Activated naive CD4-positive, alpha-beta T cell treated with anti-CD3 and anti-CD28 coated beads for 36 hours (primary cell): Measurements from ENCODE around the gene PLA2G10. TPM values are rescaled to one million over a fixed set of nuclear protein-coding genes. Genes with fewer than 3 reads are reported as not detected.
"Not testable (repeated sequence)": the region's sequence is repeated elsewhere in the genome, so short reads cannot be mapped to it uniquely, and the experiment has no call there.

Source experiments
- CTCF ChIA-PET: fragments of 350-600 bp; sonication (Branson Sonifier 250); formaldehyde crosslinking; loops from one replicate; lab custom pipeline; 2021; ENCODE audit warnings: antibody characterized with exemption; lab: Charles Lee
- DNase-seq: peaks from one replicate; pipeline ENCODE4 v3.0.0-alpha.2; 2020
- H3K27ac Mint-ChIP-seq: one replicate; pipeline ENCODE4 v1.8.0; 2021; ENCODE audit warnings: mild to moderate bottlenecking, mixed read lengths
- H3K27me3 Mint-ChIP-seq: one replicate; pipeline ENCODE4 v1.8.0; 2021; ENCODE audit warnings: low read depth, mixed read lengths
- H3K36me3 Mint-ChIP-seq: one replicate; pipeline ENCODE4 v1.8.0; 2021; ENCODE audit warnings: low read depth, mixed read lengths
- H3K4me1 Mint-ChIP-seq: one replicate; pipeline ENCODE4 v1.8.0; 2021; ENCODE audit warnings: low read depth, mixed read lengths
- H3K4me3 Mint-ChIP-seq: one replicate; pipeline ENCODE4 v1.8.0; 2021; ENCODE audit warnings: mild to moderate bottlenecking, moderate library complexity, mixed read lengths
- H3K9me3 Mint-ChIP-seq: one replicate; pipeline ENCODE4 v1.8.0; 2021; ENCODE audit warnings: mixed read lengths
- intact Hi-C: fragments of 100-400 bp; cut with micrococcal nuclease; formaldehyde crosslinking; loops from one replicate; pipeline ENCODE4 v1.15.1; 2023
- total RNA-seq, 2 experiments: library from RNA; stranded (reverse); gene quantifications; one replicate each; pipeline ENCODE4 v1.2.3, GENCODE V29; 2021

PLA2G10 gene
- total RNA-seq, 2 experiments from 2014 or later: not detected

GRCh38 chr16:14641926-14642325 lies 52.2 kb downstream of the PLA2G10 start:
- peaks cover 16% of the 10 kb centered on the region for H3K36me3 Mint-ChIP-seq
- DNase-seq: no peak
- H3K4me3 Mint-ChIP-seq: no peak overlapping the region
- H3K9me3 Mint-ChIP-seq: no peaks in the 10 kb centered on the region
- H3K27me3 Mint-ChIP-seq: no peaks in the 10 kb centered on the region
- intact Hi-C loops: no loop called here
- CTCF ChIA-PET: no interaction called here
- H3K4me1 Mint-ChIP-seq: peaks cover 23% of the 10 kb centered on the region
- peak overlapping the region; percentile 31 for H3K27ac Mint-ChIP-seq

GRCh38 chr16:14641206-14641605 lies 52.9 kb downstream of the PLA2G10 start:
- H3K27me3 Mint-ChIP-seq: no peaks in the 10 kb centered on the region
- peaks cover 16% of the 10 kb centered on the region for H3K36me3 Mint-ChIP-seq
- no peak overlapping the region for H3K4me3 Mint-ChIP-seq
- H3K27ac Mint-ChIP-seq: no peak overlapping the region
- CTCF ChIA-PET: no interaction called here
- intact Hi-C loops: no loop called here
- peaks cover 30% of the 10 kb centered on the region for H3K4me1 Mint-ChIP-seq
- DNase-seq: no peak
- no peaks in the 10 kb centered on the region for H3K9me3 Mint-ChIP-seq

DNA sequence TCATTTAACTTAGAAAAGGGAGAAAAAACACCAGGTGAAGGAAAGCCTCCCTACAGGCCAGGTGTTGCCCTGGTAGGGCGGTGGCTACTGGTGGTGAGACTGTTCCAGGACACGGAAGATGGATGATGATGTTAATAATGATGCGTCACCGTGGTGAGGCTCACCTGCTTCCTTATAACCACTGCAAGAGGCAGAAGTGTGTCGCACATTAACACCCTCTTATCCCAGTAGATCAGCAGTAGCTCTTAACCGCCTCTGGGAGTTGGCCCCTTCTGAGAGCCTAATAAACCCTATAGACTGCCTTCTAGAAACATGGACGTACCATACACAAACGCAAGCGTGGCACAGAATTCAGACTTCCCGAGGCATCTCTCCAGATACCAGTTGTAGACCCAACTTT lies 53.6 kb downstream of the PLA2G10 start:
- no peaks in the 10 kb centered on the region for H3K9me3 Mint-ChIP-seq
- intact Hi-C loops: no loop called here
- DNase-seq: no peak
- H3K4me3 Mint-ChIP-seq: no peak overlapping the region
- H3K27me3 Mint-ChIP-seq: no peaks in the 10 kb centered on the region
- peaks cover 14% of the 10 kb centered on the region for H3K36me3 Mint-ChIP-seq
- peaks cover 35% of the 10 kb centered on the region for H3K4me1 Mint-ChIP-seq
- CTCF ChIA-PET: no interaction called here
- H3K27ac Mint-ChIP-seq: peak overlapping the region; percentile 56

DNA sequence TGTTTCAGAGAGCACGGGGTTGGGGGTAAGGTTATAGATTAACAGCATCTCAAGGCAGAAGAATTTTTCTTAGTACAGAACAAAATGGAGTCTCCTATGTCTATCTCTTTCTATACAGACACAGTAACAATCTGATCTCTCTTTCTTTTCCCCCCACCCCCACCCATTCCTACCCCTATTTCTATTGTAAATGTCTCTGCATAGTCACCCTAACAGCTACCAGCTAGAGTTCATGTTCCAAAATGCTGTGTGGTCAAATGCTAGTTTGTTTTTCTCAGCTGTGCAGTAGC lies 57.2 kb downstream of the PLA2G10 start:
- intact Hi-C loops, H3K27ac Mint-ChIP-seq: not testable (repeated sequence)
- peaks cover 14% of the 10 kb centered on the region for H3K36me3 Mint-ChIP-seq

GRCh38 chr16:14636179-14636950 lies 57.7 kb downstream of the PLA2G10 start:
- H3K27me3 Mint-ChIP-seq, intact Hi-C loops, DNase-seq, H3K4me3 Mint-ChIP-seq, H3K9me3 Mint-ChIP-seq: not testable (repeated sequence)
- H3K27ac Mint-ChIP-seq: peak overlapping the region; percentile 34
- H3K4me1 Mint-ChIP-seq: peaks cover 50% of the 10 kb centered on the region
- CTCF ChIA-PET: interaction anchor here (0.7 kb wide), 1 partner anchor 10 kb away, joined by 5 read pairs; no protein-coding TSS in a partner anchor
- peaks cover 14% of the 10 kb centered on the region for H3K36me3 Mint-ChIP-seq

More for the DNA sequence above, 57.2 kb downstream of the PLA2G10 start:
- not testable (repeated sequence) for H3K9me3 Mint-ChIP-seq, DNase-seq, H3K27me3 Mint-ChIP-seq, H3K4me3 Mint-ChIP-seq
- CTCF ChIA-PET: interaction anchor here (0.7 kb wide), 1 partner anchor 9 kb away, joined by 5 read pairs; no protein-coding TSS in a partner anchor
- H3K4me1 Mint-ChIP-seq: peaks cover 47% of the 10 kb centered on the region

DNA sequence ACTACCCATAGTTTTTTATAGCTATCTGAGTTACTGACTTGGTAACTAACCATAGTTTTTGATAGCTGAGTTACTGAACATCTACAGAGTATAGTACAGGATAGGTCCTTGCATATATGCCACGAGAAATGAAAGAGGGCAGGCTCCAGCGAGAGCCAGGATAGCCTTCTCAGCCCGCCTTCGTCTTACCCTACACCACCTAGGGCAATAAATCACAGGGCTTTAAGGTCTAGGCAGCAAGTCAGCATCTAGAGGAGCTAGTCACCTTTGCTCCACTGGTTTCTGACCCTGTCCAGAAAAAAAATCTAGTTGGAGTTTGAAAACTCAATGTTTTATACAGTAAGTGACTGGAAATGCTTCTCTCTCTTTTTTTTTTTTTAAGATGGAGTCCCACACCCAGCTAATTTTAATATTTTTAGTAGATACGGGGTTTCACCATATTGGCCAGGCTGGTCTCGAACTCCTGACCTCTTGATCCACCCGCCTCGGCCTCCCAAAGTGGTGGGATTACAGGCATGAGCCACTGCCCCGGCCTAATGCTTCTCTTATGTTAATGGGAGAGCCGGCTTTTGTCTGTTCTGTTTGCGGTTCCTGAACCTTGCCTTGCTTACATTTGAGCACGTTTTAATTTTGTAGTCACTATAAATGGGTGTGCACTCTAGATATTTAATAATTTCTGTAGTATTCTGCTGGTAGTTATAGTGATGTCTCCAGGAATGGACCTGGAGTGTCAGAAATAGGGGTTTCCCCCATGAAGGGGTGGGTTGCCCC lies 58.5 kb downstream of the PLA2G10 start:
- Mint-ChIP-seq H3K4me1 (peaks cover 51% of the 10 kb centered on the region), H3K4me3 (no peak overlapping the region), H3K36me3 (peaks cover 9% of the 10 kb centered on the region), H3K9me3 (no peaks in the 10 kb centered on the region), H3K27ac (peak overlapping the region; percentile 34), H3K27me3 (no peaks in the 10 kb centered on the region)
- intact Hi-C loops: no loop called here
- CTCF ChIA-PET: interaction anchor here (0.6 kb wide), 1 partner anchor 10 kb away, joined by 3 read pairs; no protein-coding TSS in a partner anchor
- DNase-seq: no peak

DNA sequence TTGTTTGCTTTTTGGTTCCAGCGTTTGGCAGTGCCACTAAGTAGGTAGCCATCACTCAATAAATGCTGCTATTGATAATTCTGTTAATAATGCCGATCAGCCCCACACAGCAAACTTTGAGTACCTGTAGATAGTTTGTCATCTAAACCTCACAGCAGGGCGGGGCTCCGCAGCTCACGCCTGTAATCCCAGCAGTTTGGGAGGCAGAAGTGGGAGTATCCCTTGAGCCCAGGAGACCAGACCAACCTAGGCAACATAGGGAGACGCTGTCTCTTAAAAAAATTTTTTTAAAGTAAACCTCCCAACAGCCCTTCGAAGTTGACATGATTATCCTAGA lies 59.8 kb downstream of the PLA2G10 start:
- CTCF ChIA-PET: interaction anchor here (0.6 kb wide), 1 partner anchor 9 kb away, joined by 4 read pairs; no protein-coding TSS in a partner anchor
- H3K4me3 Mint-ChIP-seq: peak overlapping the region; percentile 100
- H3K27me3 Mint-ChIP-seq: no peaks in the 10 kb centered on the region
- peaks cover 47% of the 10 kb centered on the region for H3K4me1 Mint-ChIP-seq
- DNase-seq: no peak
- no peaks in the 10 kb centered on the region for H3K9me3 Mint-ChIP-seq
- intact Hi-C loops: loop anchor here (1.0 to 5.0 kb wide), 7 partner anchors 24 to 1328 kb away; no protein-coding TSS in a partner anchor
- H3K36me3 Mint-ChIP-seq: peaks cover 8% of the 10 kb centered on the region
- H3K27ac Mint-ChIP-seq: no peak overlapping the region

- Mint-ChIP-seq H3K4me3 (peak within 1 kb of the TSS; percentile 100), H3K4me1 (peaks cover 57% of the 10 kb centered on the region), H3K27me3 (no peaks in the 10 kb centered on the region), H3K9me3 (no peaks in the 10 kb centered on the region), H3K36me3 (peaks cover 5% of the 10 kb centered on the region), H3K27ac (peak within 1 kb of the TSS; percentile 96)
- CTCF ChIA-PET: interaction anchor here (0.7 kb wide), 2 partner anchors 383 to 713 kb away, joined by 3 to 4 read pairs; partner anchors contain the start of gene ERCC4
- peak; percentile 98 for DNase-seq
- intact Hi-C loops: loop anchor here (5.0 kb wide), 6 partner anchors 326 to 1329 kb away; no protein-coding TSS in a partner anchor
These were observed 61.2 kb downstream of the PLA2G10 start, which contains the start of gene BFAR for GRCh38 chr16:14632693-14633569. Gene BFAR, plus strand, starts transcription at chr16:14632951. Its CDS starts 11,396 bp downstream, at chr16:14644347.

DNA sequence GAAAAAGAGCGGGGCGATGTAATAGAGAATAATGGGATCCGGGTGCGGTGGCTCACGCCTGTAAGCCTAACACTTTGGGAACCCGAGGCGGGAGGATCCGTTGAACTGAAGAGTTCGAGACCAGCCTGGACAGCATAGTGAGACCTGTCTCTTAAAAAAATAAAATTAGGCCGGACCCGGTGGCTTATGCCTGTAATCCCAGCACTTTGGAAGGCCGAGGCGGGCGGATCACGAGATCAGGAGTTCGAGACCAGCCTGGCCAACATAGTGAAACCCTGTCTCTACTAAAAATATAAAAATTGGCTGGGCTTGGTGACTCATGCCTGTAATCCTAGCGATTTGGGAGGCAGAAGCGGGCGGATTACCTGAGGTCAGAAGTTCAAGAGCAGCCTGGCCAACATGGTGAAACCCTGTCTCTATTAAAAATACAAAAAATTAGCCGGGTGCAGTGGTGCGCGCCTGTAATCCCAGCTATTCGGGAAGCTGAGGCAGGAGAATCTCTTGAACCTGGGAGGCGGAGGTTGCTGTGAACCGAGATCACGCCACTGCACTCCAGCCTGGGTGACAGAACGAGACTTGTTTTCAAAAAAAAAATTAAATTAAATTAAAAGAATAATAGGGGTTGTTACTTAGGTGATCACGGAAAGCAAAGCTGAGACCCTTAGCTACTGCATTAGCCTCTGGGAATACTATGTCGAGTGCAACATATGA lies 63.3 kb downstream of the PLA2G10 start:
- peaks cover 46% of the 10 kb centered on the region for H3K4me1 Mint-ChIP-seq
- H3K27me3 Mint-ChIP-seq, H3K9me3 Mint-ChIP-seq, DNase-seq, CTCF ChIA-PET: not testable (repeated sequence)
- H3K36me3 Mint-ChIP-seq: peaks cover 18% of the 10 kb centered on the region
- intact Hi-C loops: loop anchor here (1.0 to 5.0 kb wide), 7 partner anchors 276 to 1332 kb away; no protein-coding TSS in a partner anchor
- peak overlapping the region; percentile 88 for H3K4me3 Mint-ChIP-seq
- peak overlapping the region; percentile 96 for H3K27ac Mint-ChIP-seq

DNA sequence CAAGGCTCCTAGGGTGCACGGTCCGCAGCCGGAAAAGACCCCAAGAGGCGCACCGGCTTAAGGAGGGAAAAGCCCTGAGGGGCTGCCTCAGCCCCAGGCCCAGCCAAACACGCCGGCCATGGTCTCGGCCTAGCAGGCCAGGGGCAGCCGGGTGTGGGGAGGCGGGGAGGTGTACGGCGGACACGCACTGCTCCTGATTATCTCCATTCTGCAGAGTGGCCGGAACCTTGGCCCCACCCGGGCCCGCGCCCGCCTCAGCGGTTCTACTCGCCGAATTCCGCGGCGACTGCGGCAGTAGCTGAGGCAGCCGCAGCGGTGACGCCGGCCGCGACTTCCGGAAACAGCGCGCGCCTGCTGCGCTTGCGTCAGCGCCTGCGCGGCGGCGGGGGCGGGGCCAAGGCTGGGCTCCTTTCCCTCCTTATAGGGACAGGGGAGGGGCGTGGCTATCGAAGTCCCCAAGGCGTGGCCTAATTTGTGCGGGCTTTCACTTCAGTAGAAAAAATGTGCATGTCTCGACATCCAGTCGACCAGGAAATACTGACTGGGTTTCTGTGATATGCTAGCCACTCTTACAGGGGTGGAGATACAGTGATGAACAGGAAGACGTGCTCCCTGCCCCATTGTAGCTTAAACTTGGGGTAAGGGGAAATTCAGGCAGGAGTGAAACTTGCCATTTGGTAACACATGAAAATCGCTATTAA lies 64.0 kb downstream of the PLA2G10 start, which contains the start of gene PARN:
Gene PARN, minus strand, starts transcription at position 342 of the 701 bp plus-strand sequence. Its CDS starts 135 bp downstream, at position 207.
- no peaks in the 10 kb centered on the region for H3K9me3 Mint-ChIP-seq
- H3K27me3 Mint-ChIP-seq: no peaks in the 10 kb centered on the region
- DNase-seq: peak; percentile 99
- peak within 1 kb of the TSS; percentile 96 for H3K27ac Mint-ChIP-seq
- peak within 1 kb of the TSS; percentile 88 for H3K4me3 Mint-ChIP-seq
- intact Hi-C loops: loop anchor here (1.0 to 5.0 kb wide), 7 partner anchors 276 to 1332 kb away; no protein-coding TSS in a partner anchor
- CTCF ChIA-PET: interaction anchor here (0.6 kb wide), 1 partner anchor 50 kb away, joined by 3 read pairs; no protein-coding TSS in a partner anchor
- H3K4me1 Mint-ChIP-seq: peaks cover 44% of the 10 kb centered on the region
- peaks cover 22% of the 10 kb centered on the region for H3K36me3 Mint-ChIP-seq

DNA sequence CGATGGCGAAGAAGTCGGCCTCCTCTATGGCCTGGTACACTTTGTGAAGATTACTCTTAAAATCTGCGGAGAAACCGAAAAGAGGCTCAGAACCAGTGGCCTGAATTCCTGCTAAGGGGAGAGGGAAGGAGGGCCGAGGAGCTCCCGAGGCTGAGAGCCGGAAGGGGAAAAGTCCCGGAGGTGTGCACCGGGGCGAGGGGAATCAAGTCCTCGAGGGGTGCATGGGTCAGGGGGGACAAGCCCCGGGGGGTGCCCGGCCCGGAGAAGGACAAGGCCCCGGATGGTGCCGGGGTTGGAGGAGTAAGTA lies 64.5 kb downstream of the PLA2G10 start:
- no peaks in the 10 kb centered on the region for H3K9me3 Mint-ChIP-seq
- peak overlapping the region; percentile 90 for H3K27ac Mint-ChIP-seq
- no peaks in the 10 kb centered on the region for H3K27me3 Mint-ChIP-seq
- CTCF ChIA-PET: interaction anchor here (0.6 kb wide), 1 partner anchor 50 kb away, joined by 3 read pairs; no protein-coding TSS in a partner anchor
- intact Hi-C loops: no loop called here
- peak overlapping the region; percentile 88 for H3K4me3 Mint-ChIP-seq
- peak; percentile 19 for DNase-seq
- H3K36me3 Mint-ChIP-seq: peaks cover 23% of the 10 kb centered on the region
- H3K4me1 Mint-ChIP-seq: peaks cover 39% of the 10 kb centered on the region
